NCI-H2171 (cell line): Measurements from ENCODE around the gene GSN.

Experiments used
- DNase-seq: peaks from one replicate; lab custom pipeline; 2025; lab: John Stamatoyannopoulos, UW

Gene GSN

DNA sequence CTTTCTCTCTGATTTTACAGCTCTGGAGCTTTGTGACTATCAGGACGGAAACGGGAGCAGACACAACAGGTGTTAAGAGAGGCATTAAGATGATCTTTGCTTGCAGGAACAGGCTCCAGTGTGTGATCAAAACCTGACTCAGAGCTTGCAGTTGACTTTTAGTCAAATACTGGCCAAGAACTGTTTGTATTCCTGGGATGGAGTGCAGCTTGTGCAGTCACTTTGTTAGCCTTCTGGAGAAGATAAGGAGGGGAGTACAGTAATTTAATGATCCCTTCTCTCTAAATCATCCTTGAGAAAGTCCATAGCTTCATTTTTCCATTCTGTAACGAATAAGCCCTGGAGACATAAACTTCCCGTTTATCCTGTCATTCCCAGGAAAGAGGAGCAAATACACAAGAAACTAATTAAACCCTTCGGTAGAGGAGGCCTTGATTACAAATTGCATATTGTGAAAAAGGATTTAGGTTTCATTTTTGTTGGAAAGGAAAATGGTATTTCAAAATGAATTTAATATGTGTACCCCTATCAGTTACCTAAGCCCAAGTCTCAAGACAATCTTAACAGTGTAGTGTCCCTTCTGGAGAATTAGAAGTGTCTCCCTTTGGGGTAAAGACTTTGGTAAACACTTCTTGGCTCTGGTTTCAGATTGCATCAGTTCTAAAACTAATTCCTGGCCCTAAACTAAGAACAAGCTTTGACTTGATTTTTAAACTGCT lies 105.2 kb downstream of the GSN start:
- DNase-seq: no peak

GRCh38 chr9:121376214-121376830 lies 108.4 kb downstream of the GSN start:
- no peak for DNase-seq

DNA sequence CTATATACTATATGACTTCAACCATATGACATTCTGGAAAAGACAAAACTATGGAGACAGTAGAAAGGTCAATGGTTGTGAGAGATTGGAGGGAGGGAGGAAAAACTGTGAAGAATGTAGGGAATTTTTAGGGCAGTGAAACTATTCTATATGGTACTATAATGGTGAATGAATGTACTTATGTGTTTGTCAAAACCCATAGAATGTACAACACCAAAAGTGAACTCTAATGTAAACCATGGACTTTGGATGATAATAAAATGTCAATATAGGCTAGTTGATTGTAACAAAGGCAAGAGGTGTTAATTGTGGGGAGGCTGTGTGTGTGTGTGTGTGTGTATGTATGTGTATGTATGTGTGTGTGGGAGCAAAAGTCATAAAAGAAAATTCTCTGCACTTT lies 112.9 kb downstream of the GSN start:
- no peak for DNase-seq
